H9 (cell line): ENCODE results near the gene MAPK7. TPM values are rescaled to one million over a fixed set of nuclear protein-coding genes. Genes with fewer than 3 reads are reported as not detected.

ENCODE experiments used
- DNase-seq: peaks from one replicate; pipeline ENCODE4 v3.0.0-alpha.2; 2017
- H2AFZ ChIP-seq: one replicate; pipeline ENCODE4 v1.6.1; 2013; ENCODE audit warnings: mild to moderate bottlenecking, low read length, control low read depth, moderate library complexity
- H2AK5ac ChIP-seq: 2 replicates; pipeline ENCODE4 v1.6.1; 2013; ENCODE audit warnings: low read length, control low read depth, mixed read lengths; ENCODE audit not compliant: insufficient read length
- H2BK120ac ChIP-seq: one replicate; pipeline ENCODE4 v1.6.1; 2013; ENCODE audit warnings: low read depth, mild to moderate bottlenecking, low read length, control low read depth, inconsistent platforms; ENCODE audit not compliant: poor library complexity, severe bottlenecking
- H2BK12ac ChIP-seq: 2 replicates; pipeline ENCODE4 v1.6.1; 2013; ENCODE audit warnings: low read length, control low read depth, mixed read lengths, low read depth; ENCODE audit not compliant: insufficient read length
- H2BK15ac ChIP-seq: 2 replicates; pipeline ENCODE4 v1.6.1; 2013; ENCODE audit warnings: low read depth, low read length, control low read depth
- H2BK20ac ChIP-seq: one replicate; pipeline ENCODE4 v1.6.1; 2013; ENCODE audit warnings: low read depth, mild to moderate bottlenecking, low read length, control low read depth, inconsistent platforms; ENCODE audit not compliant: poor library complexity, severe bottlenecking
- H2BK5ac ChIP-seq: 2 replicates; pipeline ENCODE4 v1.6.1; 2013; ENCODE audit warnings: low read length, control low read depth, mixed read lengths; ENCODE audit not compliant: insufficient read length
- H3K14ac ChIP-seq: 2 replicates; pipeline ENCODE4 v1.6.1; 2013; ENCODE audit warnings: low read length, control low read depth; ENCODE audit not compliant: insufficient read depth
- H3K18ac ChIP-seq: 2 replicates; pipeline ENCODE4 v1.6.1; 2013; ENCODE audit warnings: low read depth, mild to moderate bottlenecking, mixed read lengths, low read length, control low read depth; ENCODE audit not compliant: insufficient read length
- H3K23ac ChIP-seq: 2 replicates; pipeline ENCODE4 v1.6.1; 2013; ENCODE audit warnings: low read length, control low read depth, mixed read lengths, low read depth; ENCODE audit not compliant: insufficient read length
- H3K23me2 ChIP-seq: 2 replicates; pipeline ENCODE4 v1.6.1; 2013; ENCODE audit warnings: low read depth, mild to moderate bottlenecking, mixed read lengths, low read length, control low read depth; ENCODE audit not compliant: insufficient read length, poor library complexity, severe bottlenecking
- H3K27ac ChIP-seq: 2 replicates; pipeline ENCODE4 v1.5.1; 2013; ENCODE audit warnings: low read length, control low read depth, mixed read lengths, low read depth; ENCODE audit not compliant: insufficient read length
- H3K27me3 ChIP-seq: 2 replicates; pipeline ENCODE4 v1.6.1; 2013; ENCODE audit warnings: low read length, control low read depth, inconsistent platforms; ENCODE audit not compliant: insufficient read depth
- H3K4ac ChIP-seq: 2 replicates; pipeline ENCODE4 v1.6.1; 2013; ENCODE audit warnings: low read depth, mild to moderate bottlenecking, control low read depth, inconsistent platforms, low read length, moderate library complexity
- H3K4me1 ChIP-seq: 2 replicates; pipeline ENCODE4 v1.6.1; 2013; ENCODE audit warnings: low read length, control low read depth, inconsistent platforms; ENCODE audit not compliant: insufficient read depth
- H3K4me2 ChIP-seq: 2 replicates; pipeline ENCODE4 v1.6.1; 2013; ENCODE audit warnings: low read length, control low read depth, mixed read lengths; ENCODE audit not compliant: insufficient read length, insufficient read depth
- H3K56ac ChIP-seq: 2 replicates; pipeline ENCODE4 v1.6.1; 2013; ENCODE audit warnings: low read depth, mild to moderate bottlenecking, mixed read lengths, low read length, control low read depth; ENCODE audit not compliant: insufficient read length
- H3K79me1 ChIP-seq: 2 replicates; pipeline ENCODE4 v1.6.1; 2013; ENCODE audit warnings: low read depth, mild to moderate bottlenecking, moderate library complexity, low read length, control low read depth, inconsistent platforms; ENCODE audit not compliant: insufficient read depth, poor library complexity, severe bottlenecking
- H3K79me2 ChIP-seq: 2 replicates; pipeline ENCODE4 v1.6.1; 2013; ENCODE audit warnings: low read length, control low read depth, inconsistent platforms; ENCODE audit not compliant: insufficient read depth
- H3K9ac ChIP-seq: 2 replicates; pipeline ENCODE4 v1.6.1; 2013; ENCODE audit warnings: low read length, control low read depth, mixed read lengths; ENCODE audit not compliant: insufficient read length; ENCODE audit errors: extremely low read depth
- H3K9me3 ChIP-seq: one replicate; pipeline ENCODE4 v1.6.1; 2013; ENCODE audit warnings: low read depth, low read length, inconsistent platforms; ENCODE audit not compliant: control insufficient read depth
- H3T11ph ChIP-seq: one replicate; pipeline ENCODE4 v1.6.1; 2013; ENCODE audit warnings: mild to moderate bottlenecking, low read length, control low read depth, inconsistent platforms
- H4K20me1 ChIP-seq: one replicate; pipeline ENCODE4 v1.6.1; 2013; ENCODE audit not compliant: control insufficient read depth, insufficient read length, insufficient read depth
- H4K5ac ChIP-seq: 2 replicates; pipeline ENCODE4 v1.6.1; 2013; ENCODE audit warnings: low read depth, mild to moderate bottlenecking, mixed read lengths, low read length, control low read depth; ENCODE audit not compliant: insufficient read length
- H4K8ac ChIP-seq: replicated peaks from 2 replicates; pipeline ENCODE4 v1.6.1; 2013; ENCODE audit warnings: low read length, control low read depth, mixed read lengths, low read depth; ENCODE audit not compliant: insufficient read length
- H4K91ac ChIP-seq: 2 replicates; pipeline ENCODE4 v1.6.1; 2013; ENCODE audit warnings: low read depth, mild to moderate bottlenecking, moderate library complexity, mixed read lengths, low read length, control low read depth; ENCODE audit not compliant: insufficient read length
- H3K27ac Mint-ChIP-seq, 3 experiments: 2 replicates in 2 of 3; 3 replicates in 1 of 3; pipeline ENCODE4 v1.8.0; 2020 to 2021; ENCODE audit warnings: mixed read lengths in 3 of 3, mild to moderate bottlenecking in 1 of 3, moderate library complexity in 1 of 3
- H3K27me3 Mint-ChIP-seq: 2 replicates; pipeline ENCODE4 v1.8.0; 2021; ENCODE audit warnings: low read depth, mild to moderate bottlenecking, moderate library complexity, mixed read lengths
- H3K36me3 Mint-ChIP-seq, 3 experiments: 2 replicates in 2 of 3; 3 replicates in 1 of 3; pipeline ENCODE4 v1.8.0; 2020 to 2021; ENCODE audit warnings: low read depth in 3 of 3, mixed read lengths in 3 of 3; ENCODE audit not compliant: insufficient read depth in 1 of 3
- H3K4me1 Mint-ChIP-seq, 2 experiments: 2 replicates each; pipeline ENCODE4 v1.8.0; 2020; ENCODE audit warnings: mixed read lengths in 2 of 2
- H3K4me3 Mint-ChIP-seq, 2 experiments: 2 replicates in 1 of 2; 3 replicates in 1 of 2; pipeline ENCODE4 v1.8.0; 2020 to 2021; ENCODE audit warnings: mild to moderate bottlenecking in 2 of 2, mixed read lengths in 2 of 2, moderate library complexity in 1 of 2
- H3K9me3 Mint-ChIP-seq, 2 experiments: 2 replicates in 1 of 2; 3 replicates in 1 of 2; pipeline ENCODE4 v1.8.0; 2020; ENCODE audit warnings: mild to moderate bottlenecking in 2 of 2, mixed read lengths in 2 of 2, moderate library complexity in 1 of 2
- CTCF ChIP-seq: fragments of 200-600 bp; sonication (generic); conservative IDR thresholded peaks from 3 replicates; pipeline ENCODE4 v1.8.0; 2021; ENCODE audit warnings: antibody characterized with exemption, mild to moderate bottlenecking
- WGBS: extraction: QIAGEN DNeasy Blood & Tissue Kit; methylation state at CpG from one replicate; pipeline ENCODE4 v1.1.7; 2013; ENCODE audit warnings: missing lambda C conversion rate, low lambda C conversion rate, mixed read lengths; ENCODE audit not compliant: insufficient read length; ENCODE audit errors: extremely low coverage; 5-methylcytosine and 5-hydroxymethylcytosine counted together
- total RNA-seq: library from RNA; stranded (reverse); gene quantifications from 2 replicates; pipeline ENCODE4 v1.2.1, GENCODE V29; 2021

The MAPK7 gene
- total RNA-seq, 1 experiment from 2014 or later = 43.8 TPM

DNA sequence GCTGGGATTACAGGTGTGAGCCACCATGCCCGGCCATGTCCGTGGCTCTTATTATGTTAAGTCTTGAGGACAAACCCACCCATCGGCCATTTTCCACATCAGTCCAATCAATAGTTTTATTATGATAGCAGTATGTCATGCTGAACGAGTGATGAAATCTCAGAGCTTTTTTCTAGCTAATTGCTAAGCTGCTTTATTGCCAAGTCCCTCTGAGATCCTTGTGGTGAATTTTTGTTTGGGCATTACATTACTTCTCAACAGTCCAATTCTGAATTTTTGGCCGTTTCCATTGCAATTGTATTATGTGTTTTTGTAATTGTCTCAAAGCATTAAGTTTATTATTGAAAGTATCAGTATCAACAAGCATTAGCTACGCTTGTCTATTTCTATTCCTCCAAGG is 43.6 kb downstream of the MAPK7 start:
- H3K23ac ChIP-seq = no peak overlapping the region
- no peak overlapping the region for H3K4me3 Mint-ChIP-seq
- H2BK5ac ChIP-seq = no peak overlapping the region
- H3K4me1 ChIP-seq = no peaks in the 10 kb centered on the region
- H3T11ph ChIP-seq = no peak overlapping the region
- H2AK5ac ChIP-seq = no peak overlapping the region
- no peak for DNase-seq
- no CpG with 5 or more reads among the region's 6 CpGs for WGBS
- H4K5ac ChIP-seq = no peak overlapping the region
- peaks cover 2 to 6% (median 3%) of the 10 kb centered on the region in 3 experiments; a peak in 2 of 7 replicates for H3K36me3 Mint-ChIP-seq
- peaks cover 0 to 4% of the 10 kb centered on the region in 2 experiments; a peak in 1 of 5 replicates for H3K9me3 Mint-ChIP-seq
- no peak overlapping the region for H4K8ac ChIP-seq
- H3K27me3 Mint-ChIP-seq = peaks cover 7% of the 10 kb centered on the region
- no peak for TF ChIP-seq CTCF
- H3K4me2 ChIP-seq = no peak overlapping the region
- no peak overlapping the region for H4K91ac ChIP-seq
- no peak overlapping the region for H2BK120ac ChIP-seq
- H3K14ac ChIP-seq = no peak overlapping the region
- H3K9ac ChIP-seq = no peak overlapping the region
- peaks cover 24 to 28% of the 10 kb centered on the region in 2 experiments for H3K4me1 Mint-ChIP-seq
- H4K20me1 ChIP-seq = no peaks in the 10 kb centered on the region
- H3K79me1 ChIP-seq = no peaks in the 10 kb centered on the region
- H3K27me3 ChIP-seq = no peaks in the 10 kb centered on the region
- H3K4ac ChIP-seq = no peak overlapping the region
- H3K79me2 ChIP-seq = no peaks in the 10 kb centered on the region
- H2BK12ac ChIP-seq = no peak overlapping the region
- no peak overlapping the region for H3K27ac ChIP-seq
- H3K56ac ChIP-seq = no peak overlapping the region
- no peak overlapping the region for H2BK15ac ChIP-seq
- H3K23me2 ChIP-seq = no peaks in the 10 kb centered on the region
- H3K18ac ChIP-seq = no peak overlapping the region
- H2AFZ ChIP-seq = no peak overlapping the region
- H3K9me3 ChIP-seq = no peaks in the 10 kb centered on the region
- no peak overlapping the region for H3K27ac Mint-ChIP-seq
- no peak overlapping the region for H2BK20ac ChIP-seq
